ENCODE results near the gene CACNA2D4. TPM values are rescaled to one million over a fixed set of nuclear protein-coding genes. Genes with fewer than 3 reads are reported as not detected.

Gene CACNA2D4
- total RNA-seq, 1 experiment from 2014 or later = 1.7 TPM

GRCh38 chr12:1845427-1845826, 73.0 kb downstream of the CACNA2D4 start:
- H3K36me3 ChIP-seq (ENCODE audit: control insufficient read depth in 1 of 2, insufficient read depth in 2 of 2, low read length in 2 of 2) = no peaks in the 10 kb centered on the region
- ChIA-PET RAD21 (ENCODE audit: low non-redundant PET in 1 of 2, low total read pairs in 2 of 2, uncharacterized antibody in 2 of 2, unreplicated experiment in 2 of 2) (no interaction called here), POLR2A (no interaction called here), CTCF (no interaction called here)
- intact Hi-C loops (cut with micrococcal nuclease) = no loop called here
- H3K9me3 ChIP-seq (ENCODE audit: control insufficient read depth in 1 of 2, insufficient read depth in 1 of 2, low read depth in 1 of 2, low read length in 2 of 2) = no peaks in the 10 kb centered on the region
- no peak overlapping the region for H3K27ac ChIP-seq (ENCODE audit: low read depth, low read length)
- DNase-seq (ENCODE audit: low read depth, low spot score) (no peak), ATAC-seq (no peak)
- H3K4me2 ChIP-seq (ENCODE audit: low read length) = no peak overlapping the region
- no peak overlapping the region for H3K9ac ChIP-seq (ENCODE audit: low read length)
- no peaks in the 10 kb centered on the region for H3K79me2 ChIP-seq (ENCODE audit: insufficient read depth, low read length)
- H3K4me3 ChIP-seq (replicated peaks in 1 of 2; ENCODE audit: low read depth in 1 of 2, low read length in 2 of 2) = no peak overlapping the region
- H3K9me2 ChIP-seq (ENCODE audit: insufficient read depth) = no peaks in the 10 kb centered on the region
- TF ChIP-seq TCF7L2 (IDR thresholded peaks at IDR 0.05; ENCODE audit: borderline replicate concordance, extremely low read depth, insufficient read depth, insufficient read length) (no peak), FOSL1 (IDR thresholded peaks at IDR 0.05; ENCODE audit: low read depth) (no peak), SIN3A (IDR thresholded peaks at IDR 0.05; ENCODE audit: low read depth) (no peak), SRF (IDR thresholded peaks at IDR 0.05; ENCODE audit: low read depth) (no peak), ZFX (IDR thresholded peaks at IDR 0.05) (no peak), CTCF (IDR thresholded peaks at IDR 0.05 in 2 of 3, conservative IDR thresholded peaks at IDR 0.05 in 1 of 3; ENCODE audit: borderline replicate concordance in 1 of 3, insufficient read depth in 1 of 3, low read depth in 2 of 3, low read length in 2 of 3) (no peak), POLR2A (IDR thresholded peaks at IDR 0.05; ENCODE audit: borderline replicate concordance, extremely low read depth, insufficient read depth, insufficient read length) (no peak), YY1 (IDR thresholded peaks at IDR 0.05; ENCODE audit: extremely low read depth, insufficient replicate concordance, low read depth, low read length) (no peak), CEBPB (IDR thresholded peaks at IDR 0.05; ENCODE audit: low read depth) (no peak), SP1 (IDR thresholded peaks at IDR 0.05; ENCODE audit: low read depth) (no peak), CBX3 (IDR thresholded peaks at IDR 0.05; ENCODE audit: low read depth) (no peak), EGR1 (IDR thresholded peaks at IDR 0.05; ENCODE audit: low read depth) (no peak), RAD21 (IDR thresholded peaks at IDR 0.05; ENCODE audit: low read depth) (no peak)
- TF ChIP-seq, protein P1, sequence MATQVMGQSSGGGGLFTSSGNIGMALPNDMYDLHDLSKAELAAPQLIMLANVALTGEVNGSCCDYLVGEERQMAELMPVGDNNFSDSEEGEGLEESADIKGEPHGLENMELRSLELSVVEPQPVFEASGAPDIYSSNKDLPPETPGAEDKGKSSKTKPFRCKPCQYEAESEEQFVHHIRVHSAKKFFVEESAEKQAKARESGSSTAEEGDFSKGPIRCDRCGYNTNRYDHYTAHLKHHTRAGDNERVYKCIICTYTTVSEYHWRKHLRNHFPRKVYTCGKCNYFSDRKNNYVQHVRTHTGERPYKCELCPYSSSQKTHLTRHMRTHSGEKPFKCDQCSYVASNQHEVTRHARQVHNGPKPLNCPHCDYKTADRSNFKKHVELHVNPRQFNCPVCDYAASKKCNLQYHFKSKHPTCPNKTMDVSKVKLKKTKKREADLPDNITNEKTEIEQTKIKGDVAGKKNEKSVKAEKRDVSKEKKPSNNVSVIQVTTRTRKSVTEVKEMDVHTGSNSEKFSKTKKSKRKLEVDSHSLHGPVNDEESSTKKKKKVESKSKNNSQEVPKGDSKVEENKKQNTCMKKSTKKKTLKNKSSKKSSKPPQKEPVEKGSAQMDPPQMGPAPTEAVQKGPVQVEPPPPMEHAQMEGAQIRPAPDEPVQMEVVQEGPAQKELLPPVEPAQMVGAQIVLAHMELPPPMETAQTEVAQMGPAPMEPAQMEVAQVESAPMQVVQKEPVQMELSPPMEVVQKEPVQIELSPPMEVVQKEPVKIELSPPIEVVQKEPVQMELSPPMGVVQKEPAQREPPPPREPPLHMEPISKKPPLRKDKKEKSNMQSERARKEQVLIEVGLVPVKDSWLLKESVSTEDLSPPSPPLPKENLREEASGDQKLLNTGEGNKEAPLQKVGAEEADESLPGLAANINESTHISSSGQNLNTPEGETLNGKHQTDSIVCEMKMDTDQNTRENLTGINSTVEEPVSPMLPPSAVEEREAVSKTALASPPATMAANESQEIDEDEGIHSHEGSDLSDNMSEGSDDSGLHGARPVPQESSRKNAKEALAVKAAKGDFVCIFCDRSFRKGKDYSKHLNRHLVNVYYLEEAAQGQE (IDR thresholded peaks at IDR 0.05; ENCODE audit: low read depth) = no peak
- TF ChIP-seq, protein P2, sequence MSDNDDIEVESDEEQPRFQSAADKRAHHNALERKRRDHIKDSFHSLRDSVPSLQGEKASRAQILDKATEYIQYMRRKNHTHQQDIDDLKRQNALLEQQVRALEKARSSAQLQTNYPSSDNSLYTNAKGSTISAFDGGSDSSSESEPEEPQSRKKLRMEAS (IDR thresholded peaks at IDR 0.05) = no peak
- no peak overlapping the region for H2AFZ ChIP-seq (ENCODE audit: low read depth, low read length, poor library complexity, severe bottlenecking)
- no peaks in the 10 kb centered on the region for H4K20me1 ChIP-seq (ENCODE audit: insufficient read depth)
- no peaks in the 10 kb centered on the region for H3K4me1 ChIP-seq (ENCODE audit: control insufficient read depth in 1 of 2, insufficient read depth in 2 of 2, low read length in 2 of 2)
- BruUV-seq (replicated peaks) = no TSS peak
- no peaks in the 10 kb centered on the region for H3K27me3 ChIP-seq (ENCODE audit: insufficient read depth, low read length)
